ENCODE data around the gene NANOGP8. TPM values are rescaled to one million over a fixed set of nuclear protein-coding genes. Genes with fewer than 3 reads are reported as not detected.

The NANOGP8 gene
- total RNA-seq, 1 donor from 2014 or later, result 1.2 TPM

GRCh38 chr15:35104526-35105147 lies 19.5 kb upstream of the NANOGP8 start:
- peaks cover 49% of the 10 kb centered on the region for H3K4me1 Mint-ChIP-seq
- TF ChIP-seq CTCF (IDR thresholded peaks at IDR 0.05; ENCODE audit: unreplicated experiment), result no peak
- peak overlapping the region; percentile 64 for H3K27ac Mint-ChIP-seq
- peaks cover 4% of the 10 kb centered on the region for H3K9me3 Mint-ChIP-seq
- DNase-seq (ENCODE audit: low spot score in 2 of 2, unreplicated experiment in 2 of 2), result no peak
- no peaks in the 10 kb centered on the region for H3K27me3 Mint-ChIP-seq (ENCODE audit: low read depth)
- H3K36me3 Mint-ChIP-seq, result peaks cover 5% of the 10 kb centered on the region
- H3K4me3 Mint-ChIP-seq, result no peak overlapping the region

GRCh38 chr15:35102186-35102585 lies 17.1 kb upstream of the NANOGP8 start:
- peaks cover 48% of the 10 kb centered on the region for H3K4me1 Mint-ChIP-seq
- TF ChIP-seq CTCF (IDR thresholded peaks at IDR 0.05; ENCODE audit: unreplicated experiment), result no peak
- H3K9me3 Mint-ChIP-seq, result peaks cover 9% of the 10 kb centered on the region
- H3K27me3 Mint-ChIP-seq (ENCODE audit: low read depth), result no peaks in the 10 kb centered on the region
- no peak for DNase-seq (ENCODE audit: low spot score in 2 of 2, unreplicated experiment in 2 of 2)
- peaks cover 5% of the 10 kb centered on the region for H3K36me3 Mint-ChIP-seq
- no peak overlapping the region for H3K4me3 Mint-ChIP-seq
- H3K27ac Mint-ChIP-seq, result no peak overlapping the region

GRCh38 chr15:35101335-35101734 lies 16.2 kb upstream of the NANOGP8 start:
- no peak for TF ChIP-seq CTCF (IDR thresholded peaks at IDR 0.05; ENCODE audit: unreplicated experiment)
- peaks cover 6% of the 10 kb centered on the region for H3K9me3 Mint-ChIP-seq
- DNase-seq (ENCODE audit: low spot score in 2 of 2, unreplicated experiment in 2 of 2), result no peak
- H3K4me3 Mint-ChIP-seq, result no peak overlapping the region
- H3K36me3 Mint-ChIP-seq, result peaks cover 5% of the 10 kb centered on the region
- H3K27me3 Mint-ChIP-seq (ENCODE audit: low read depth), result no peaks in the 10 kb centered on the region
- peak overlapping the region; percentile 82 for H3K27ac Mint-ChIP-seq
- H3K4me1 Mint-ChIP-seq, result peaks cover 48% of the 10 kb centered on the region

GRCh38 chr15:35098737-35099136 lies 13.6 kb upstream of the NANOGP8 start:
- Mint-ChIP-seq H3K27me3 (ENCODE audit: low read depth) (no peaks in the 10 kb centered on the region), H3K27ac (peak overlapping the region; percentile 43), H3K36me3 (no peaks in the 10 kb centered on the region), H3K4me3 (no peak overlapping the region), H3K9me3 (peaks cover 6% of the 10 kb centered on the region), H3K4me1 (peaks cover 50% of the 10 kb centered on the region)
- TF ChIP-seq CTCF (IDR thresholded peaks at IDR 0.05; ENCODE audit: unreplicated experiment), result no peak
- no peak for DNase-seq (ENCODE audit: low spot score in 2 of 2, unreplicated experiment in 2 of 2)

GRCh38 chr15:35095941-35096340 lies 10.8 kb upstream of the NANOGP8 start:
- H3K36me3 Mint-ChIP-seq, result peaks cover 5% of the 10 kb centered on the region
- H3K27ac Mint-ChIP-seq, result no peak overlapping the region

More at GRCh38 chr15:35095941-35096340, 10.8 kb upstream of the NANOGP8 start:
- Mint-ChIP-seq H3K4me1 (peaks cover 36% of the 10 kb centered on the region), H3K9me3 (peaks cover 12% of the 10 kb centered on the region), H3K27me3 (ENCODE audit: low read depth) (no peaks in the 10 kb centered on the region), H3K4me3 (no peak overlapping the region)
- no peak for TF ChIP-seq CTCF (IDR thresholded peaks at IDR 0.05; ENCODE audit: unreplicated experiment)
- no peak for DNase-seq (ENCODE audit: low spot score in 2 of 2, unreplicated experiment in 2 of 2)

Data from mesothelial cell of epicardium (in vitro differentiated cells).